ENCODE measurements around the gene CD59. TPM values are rescaled to one million over a fixed set of nuclear protein-coding genes. Genes with fewer than 3 reads are reported as not detected.

CD59 gene, protein sequence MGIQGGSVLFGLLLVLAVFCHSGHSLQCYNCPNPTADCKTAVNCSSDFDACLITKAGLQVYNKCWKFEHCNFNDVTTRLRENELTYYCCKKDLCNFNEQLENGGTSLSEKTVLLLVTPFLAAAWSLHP
- polyA plus RNA-seq (2011; rRNA removed): 1,182 and 1,226 TPM in 2 replicates
- 475 and 515 TPM in 2 replicates for polyA minus RNA-seq (2011; rRNA and poly(A)+ RNA removed)

DNA sequence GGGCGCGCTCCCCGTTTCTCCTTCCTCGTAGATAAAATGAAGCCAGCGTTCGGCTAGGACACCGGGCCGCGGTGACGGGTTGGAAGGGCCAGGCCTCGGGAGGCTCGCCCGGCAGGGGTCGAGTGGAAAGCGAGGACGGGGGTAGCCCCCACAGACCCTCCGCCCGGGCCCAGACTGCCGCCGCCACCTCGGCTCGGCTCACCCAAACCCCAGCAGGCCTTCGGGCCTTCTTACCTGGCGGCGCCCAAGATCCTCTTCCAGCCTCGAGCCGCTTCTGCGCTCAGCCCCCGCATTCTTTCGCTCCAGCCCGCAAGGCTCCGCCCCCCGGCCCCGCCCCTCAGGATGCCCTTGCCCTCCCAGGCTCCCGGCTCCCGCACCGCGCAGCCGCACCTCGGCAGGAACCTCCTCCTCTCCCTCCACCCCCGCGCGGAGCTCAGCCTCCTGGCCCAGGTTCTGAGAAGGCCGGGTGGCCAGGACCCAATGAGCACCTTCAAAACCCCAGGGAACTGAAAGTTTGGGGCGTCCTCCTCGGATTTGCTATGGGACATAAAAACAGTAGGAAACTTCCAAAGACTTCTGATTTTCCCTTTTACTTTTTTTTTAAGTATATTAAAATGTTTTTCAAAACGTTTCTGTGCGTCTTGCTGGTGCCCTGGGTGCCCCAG lies at the start of gene CD59:
CD59 (minus strand) TSS at position 276 of the 665 bp plus-strand sequence. CDS start 13,978 bp downstream, outside the sequence.
- ChIA-PET CTCF (interaction anchor here (0.5 to 1.1 kb wide), 8 partner anchors 14 to 365 kb away, joined by 3 to 6 read pairs (median 4); no protein-coding TSS in a partner anchor), POLR2A (interaction anchor here (0.6 to 1.8 kb wide), 20 partner anchors 12 to 1778 kb away, joined by 3 to 9 read pairs (median 5); no protein-coding TSS in a partner anchor)
- peak; percentile 70 for DNase-seq (ENCODE audit: low read depth, low spot score)
- TF ChIP-seq, protein P1, sequence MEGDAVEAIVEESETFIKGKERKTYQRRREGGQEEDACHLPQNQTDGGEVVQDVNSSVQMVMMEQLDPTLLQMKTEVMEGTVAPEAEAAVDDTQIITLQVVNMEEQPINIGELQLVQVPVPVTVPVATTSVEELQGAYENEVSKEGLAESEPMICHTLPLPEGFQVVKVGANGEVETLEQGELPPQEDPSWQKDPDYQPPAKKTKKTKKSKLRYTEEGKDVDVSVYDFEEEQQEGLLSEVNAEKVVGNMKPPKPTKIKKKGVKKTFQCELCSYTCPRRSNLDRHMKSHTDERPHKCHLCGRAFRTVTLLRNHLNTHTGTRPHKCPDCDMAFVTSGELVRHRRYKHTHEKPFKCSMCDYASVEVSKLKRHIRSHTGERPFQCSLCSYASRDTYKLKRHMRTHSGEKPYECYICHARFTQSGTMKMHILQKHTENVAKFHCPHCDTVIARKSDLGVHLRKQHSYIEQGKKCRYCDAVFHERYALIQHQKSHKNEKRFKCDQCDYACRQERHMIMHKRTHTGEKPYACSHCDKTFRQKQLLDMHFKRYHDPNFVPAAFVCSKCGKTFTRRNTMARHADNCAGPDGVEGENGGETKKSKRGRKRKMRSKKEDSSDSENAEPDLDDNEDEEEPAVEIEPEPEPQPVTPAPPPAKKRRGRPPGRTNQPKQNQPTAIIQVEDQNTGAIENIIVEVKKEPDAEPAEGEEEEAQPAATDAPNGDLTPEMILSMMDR (IDR thresholded peaks at IDR 0.05; ENCODE audit: low read depth, low read length): 0 out of 2 replicates have a peak, but pooled peaks have one; percentile 3
- no peaks in the 10 kb centered on the region; the same call in 1 of the 2 replicates for H3K9me3 ChIP-seq (ENCODE audit: control insufficient read depth, insufficient read depth, low read length)
- H3K27me3 ChIP-seq (ENCODE audit: control insufficient read depth, insufficient read depth, low read length): no peaks in the 10 kb centered on the region
- peak within 1 kb of the TSS; percentile 79 for H3K4me3 ChIP-seq (ENCODE audit: low read depth, low read length)
- peak within 1 kb of the TSS; percentile 85 for H3K27ac ChIP-seq (ENCODE audit: low read depth, low read length)

DNA sequence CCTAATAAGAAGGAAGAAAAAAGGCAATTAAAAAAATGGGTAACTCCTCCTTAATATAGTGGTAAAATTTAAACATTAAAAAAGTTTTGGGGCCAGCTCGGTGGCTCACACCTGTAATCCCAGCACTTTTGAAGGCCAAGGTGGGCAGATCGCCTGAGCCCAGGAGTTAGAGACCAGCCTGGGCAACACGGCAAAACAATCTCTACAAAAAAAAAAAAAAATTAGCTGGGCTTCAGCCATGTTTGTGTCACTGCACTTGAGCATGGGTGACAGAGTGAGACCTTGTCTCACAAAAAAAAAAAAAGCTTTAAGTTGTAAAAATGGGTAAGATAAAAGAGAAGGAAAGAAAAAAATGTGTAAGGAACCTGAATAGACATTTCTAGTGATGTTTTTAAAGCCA lies 49.4 kb upstream of the CD59 start:
- TF ChIP-seq, protein P1 (IDR thresholded peaks at IDR 0.05; ENCODE audit: low read depth, low read length): no peak
- CTCF ChIA-PET: interaction anchor here (4.3 kb wide), 1 partner anchor 22 kb away, joined by 27 read pairs; no protein-coding TSS in a partner anchor
- Histone ChIP-seq H3K4me3 (ENCODE audit: low read depth, low read length) (no peak overlapping the region), H3K9me3 (ENCODE audit: control insufficient read depth, insufficient read depth, low read length) (no peaks in the 10 kb centered on the region), H3K27ac (ENCODE audit: low read depth, low read length) (no peak overlapping the region), H3K27me3 (ENCODE audit: control insufficient read depth, insufficient read depth, low read length) (peaks cover 9% of the 10 kb centered on the region)
- POLR2A ChIA-PET: no interaction called here
- no peak for DNase-seq (ENCODE audit: low read depth, low spot score)

DNA sequence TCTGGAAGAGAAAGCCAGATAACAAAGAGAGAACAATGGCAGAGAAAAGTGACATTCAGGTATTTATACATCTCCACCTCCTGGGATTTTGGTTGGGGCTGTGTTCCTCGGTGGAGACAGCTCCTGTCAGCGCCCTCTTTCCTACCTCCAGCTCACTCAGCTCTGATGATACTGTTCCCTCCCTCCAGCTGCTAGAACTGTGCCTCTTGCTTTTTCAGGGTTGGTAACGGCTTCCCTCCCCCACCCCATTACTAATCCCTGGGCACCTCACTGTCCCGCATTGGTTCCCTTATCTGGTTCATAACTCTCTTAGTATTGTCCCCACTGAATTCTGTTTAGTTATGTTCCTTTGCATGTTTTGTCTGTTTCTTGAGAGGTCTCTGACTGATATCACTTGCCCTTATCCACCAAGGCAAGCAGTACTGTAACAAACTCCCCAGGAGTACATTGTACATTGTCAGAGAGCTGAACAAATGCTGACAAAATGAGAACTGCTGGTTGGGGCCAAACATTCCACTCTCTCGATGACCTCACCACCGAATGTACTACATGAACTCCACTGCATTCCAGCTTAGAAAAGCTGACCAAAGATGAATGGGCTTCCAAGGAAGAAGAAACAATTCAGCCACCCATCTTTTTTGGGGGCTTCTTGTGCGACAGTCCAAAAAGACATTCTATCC lies 43.8 kb upstream of the CD59 start:
- Histone ChIP-seq H3K27ac (ENCODE audit: low read depth, low read length) (peak overlapping the region; percentile 3), H3K4me3 (ENCODE audit: low read depth, low read length) (no peak overlapping the region), H3K27me3 (ENCODE audit: control insufficient read depth, insufficient read depth, low read length) (peaks cover 3% of the 10 kb centered on the region), H3K9me3 (ENCODE audit: control insufficient read depth, insufficient read depth, low read length) (no peaks in the 10 kb centered on the region)
- peak; percentile 55 for DNase-seq (ENCODE audit: low read depth, low spot score)
- ChIA-PET POLR2A (interaction anchor here (1.2 kb wide), 1 partner anchor 23 kb away, joined by 4 read pairs; no protein-coding TSS in a partner anchor), CTCF (interaction anchor here (1.7 to 5.6 kb wide), 2 partner anchors 28 to 37 kb away, joined by 6 to 30 read pairs; no protein-coding TSS in a partner anchor)
- TF ChIP-seq, protein P1 (IDR thresholded peaks at IDR 0.05; ENCODE audit: low read depth, low read length): no peak

DNA sequence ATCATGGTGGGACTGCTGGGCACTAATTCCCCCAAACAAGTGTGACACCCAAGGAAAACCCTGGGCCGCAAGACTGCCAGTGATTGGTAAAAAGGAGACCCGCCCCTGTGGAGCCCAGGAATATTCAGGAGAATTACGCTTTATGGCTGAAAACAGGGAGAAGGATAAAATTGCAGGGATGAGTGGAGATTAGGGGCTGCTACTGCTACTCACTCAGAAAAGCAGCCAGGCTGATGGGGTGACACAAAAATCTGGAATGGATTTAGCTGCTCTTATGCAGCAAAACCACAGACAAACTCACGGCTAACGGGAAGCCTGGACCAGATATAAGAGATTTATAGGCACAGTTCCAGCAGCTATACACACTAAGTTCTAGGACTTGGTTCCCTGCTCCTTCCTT lies 42.5 kb upstream of the CD59 start:
- DNase-seq (ENCODE audit: low read depth, low spot score): peak; percentile 59
- Histone ChIP-seq H3K9me3 (ENCODE audit: control insufficient read depth, insufficient read depth, low read length) (no peaks in the 10 kb centered on the region), H3K27ac (ENCODE audit: low read depth, low read length) (no peak overlapping the region), H3K27me3 (ENCODE audit: control insufficient read depth, insufficient read depth, low read length) (peaks cover 3% of the 10 kb centered on the region), H3K4me3 (ENCODE audit: low read depth, low read length) (no peak overlapping the region)
- TF ChIP-seq, protein P1 (IDR thresholded peaks at IDR 0.05; ENCODE audit: low read depth, low read length): no peak
- CTCF ChIA-PET: interaction anchor here (0.5 to 5.6 kb wide), 2 partner anchors 29 to 80 kb away, joined by 3 to 30 read pairs; no protein-coding TSS in a partner anchor
- POLR2A ChIA-PET: interaction anchor here (1.3 kb wide), 1 partner anchor 24 kb away, joined by 5 read pairs; no protein-coding TSS in a partner anchor

Measured in AG04450 (cell line).